K562 (cell line): ENCODE measurements around the gene EDARADD. TPM values are rescaled to one million over a fixed set of nuclear protein-coding genes. Genes with fewer than 3 reads are reported as not detected.
A peak's percentile ranks its signal among the peaks of the same experiment; 100 is the strongest.

Source experiments
- ATF7 ChIP-seq: fragments of 450-650 bp; IDR thresholded peaks from 2 replicates; pipeline ENCODE4 v1.7.1; 2014; ENCODE audit warnings: mild to moderate bottlenecking, moderate library complexity
- BCOR ChIP-seq: fragments of 450-650 bp; IDR thresholded peaks from 2 replicates; pipeline ENCODE4 v1.6.1; 2016
- BDP1 ChIP-seq: IDR thresholded peaks from 3 replicates; pipeline ENCODE4 v1.6.1; 2011; ENCODE audit not compliant: insufficient read length, insufficient read depth
- CC2D1A ChIP-seq: fragments of 450-650 bp; IDR thresholded peaks from 2 replicates; pipeline ENCODE4 v1.6.1; 2017; ENCODE audit warnings: mild to moderate bottlenecking
- ESRRB ChIP-seq: fragments of 250-450 bp; sonication (Bioruptor Pico); IDR thresholded peaks from 2 replicates; pipeline ENCODE4 v1.5.0; 2020; ENCODE audit warnings: mild to moderate bottlenecking, moderate library complexity, borderline replicate concordance
- GATAD2B ChIP-seq: fragments of 450-650 bp; IDR thresholded peaks from 2 replicates; pipeline ENCODE4 v1.6.1; 2017; ENCODE audit warnings: mild to moderate bottlenecking, borderline replicate concordance
- HDAC1 ChIP-seq, 2 experiments: fragments of 450-650 bp; IDR thresholded peaks; 2 replicates each; pipeline ENCODE4 v1.6.1; 2016 to 2017; ENCODE audit warnings: inconsistent platforms in 1 of 2, mild to moderate bottlenecking in 1 of 2, moderate library complexity in 1 of 2
- HOXB6 ChIP-seq: fragments of 250-450 bp; sonication (Bioruptor Pico); IDR thresholded peaks from 2 replicates; pipeline ENCODE4 v1.5.1; 2022; ENCODE audit warnings: mild to moderate bottlenecking, borderline replicate concordance
- MYBL2 ChIP-seq, 2 experiments: fragments of 450-650 bp in 1 of 2; sonication (generic) in 1 of 2; formaldehyde crosslinking in 1 of 2; IDR thresholded peaks; 2 replicates each; pipeline versions ENCODE4 v1.6.1 to v1.8.1; 2017 to 2022; ENCODE audit warnings: borderline replicate concordance in 1 of 2, inconsistent platforms in 1 of 2, low read depth in 1 of 2, mild to moderate bottlenecking in 1 of 2, missing genetic modification reagents in 1 of 2, moderate library complexity in 1 of 2
- NFXL1 ChIP-seq: fragments of 450-650 bp; formaldehyde crosslinking; IDR thresholded peaks from 2 replicates; pipeline ENCODE4 v1.4.0; 2021; ENCODE audit warnings: mild to moderate bottlenecking
- POLR2B ChIP-seq: fragments of 450-650 bp; IDR thresholded peaks from 2 replicates; pipeline ENCODE4 v1.6.1; 2018; ENCODE audit warnings: low read depth; ENCODE audit not compliant: partially characterized antibody
- SIX5 ChIP-seq, 2 experiments: IDR thresholded peaks; 2 replicates each; pipeline ENCODE4 v1.6.1; 2011; ENCODE audit warnings: low read length in 2 of 2, borderline replicate concordance in 1 of 2, low read depth in 1 of 2, mild to moderate bottlenecking in 1 of 2, moderate library complexity in 1 of 2; ENCODE audit not compliant: insufficient read depth in 1 of 2
- TEAD4 ChIP-seq, 2 experiments: sonication (generic) in 1 of 2; formaldehyde crosslinking in 1 of 2; IDR thresholded peaks; 2 replicates each; pipeline versions ENCODE4 v1.6.1 to v1.8.0; 2012 to 2022; ENCODE audit warnings: borderline replicate concordance in 1 of 2, inconsistent platforms in 1 of 2, low read length in 1 of 2, mild to moderate bottlenecking in 1 of 2, missing genetic modification reagents in 1 of 2
- TRIM24 ChIP-seq, 2 experiments: fragments of 450-650 bp; IDR thresholded peaks; 2 replicates each; pipeline ENCODE4 v1.6.1; 2016
- U2AF2 ChIP-seq: fragments of 200-400 bp; formaldehyde crosslinking; optimal IDR thresholded peaks from 2 replicates; pipeline ENCODE3; 2017; ENCODE audit warnings: low read depth, mild to moderate bottlenecking, low read length
- ZNF311 ChIP-seq: fragments of 250-450 bp; sonication (Bioruptor Pico); IDR thresholded peaks from 2 replicates; pipeline ENCODE4 v1.4.0; 2020; ENCODE audit warnings: mild to moderate bottlenecking, moderate library complexity
- ZNF316 ChIP-seq: fragments of 450-650 bp; IDR thresholded peaks from 2 replicates; pipeline ENCODE4 v1.6.1; 2016
- ZNF668 ChIP-seq: fragments of 250-450 bp; sonication (Bioruptor Pico); IDR thresholded peaks from 2 replicates; pipeline ENCODE4 v1.8.0; 2022; ENCODE audit warnings: mild to moderate bottlenecking, inconsistent platforms
- polyA plus RNA-seq, 8 experiments: library from polyadenylated mRNA; depleted of rRNA in 4 of 8; stranded (reverse) in 5 of 8; unstranded in 3 of 8; fragments of >200 nt; fragmentation: Nextera tagmentation in 2 of 8; fragmentation: Illumina TruSeq in 1 of 8; extraction: Ambion mirVana in 2 of 8; extraction: Trizol in 1 of 8; gene quantifications; 2 replicates each; pipeline versions ENCODE4 v1.2.1 to v1.2.3, GENCODE V29; 2011 to 2014; ENCODE audit warnings: inconsistent platforms in 1 of 8, missing spikeins in 1 of 8
- total RNA-seq, 7 experiments: library from RNA; depleted of rRNA in 6 of 7; stranded (reverse); fragments of >200 nt in 6 of 7; fragmentation: Illumina TruSeq in 2 of 7; extraction: Trizol in 2 of 7; gene quantifications; 2 replicates each; pipeline versions ENCODE4 v1.2.1 to v1.2.3, GENCODE V29; 2011 to 2021; ENCODE audit warnings: low replicate concordance in 1 of 7
- TF ChIP-seq, protein P1 (sequence below): sonication (generic); formaldehyde crosslinking; IDR thresholded peaks from 2 replicates; pipeline ENCODE4 v1.8.0; 2022; ENCODE audit warnings: mild to moderate bottlenecking, missing genetic modification reagents, borderline replicate concordance
- TF ChIP-seq, protein P2 (sequence below): sonication (generic); formaldehyde crosslinking; IDR thresholded peaks from 2 replicates; pipeline ENCODE4 v1.8.1; 2023; ENCODE audit warnings: mild to moderate bottlenecking, missing genetic modification reagents
- TF ChIP-seq, protein P3 (sequence below): fragments of 250-450 bp; sonication (Bioruptor Pico); IDR thresholded peaks from 2 replicates; pipeline ENCODE4 v1.8.0; 2022; ENCODE audit warnings: inconsistent platforms

EDARADD gene
- total and polyA plus RNA-seq, 9 of the 15 experiments (the other 6 are each of a cell fraction or from before 2014, with no cell fraction given) = 0.46 to 32.4 (median 20.6) TPM

DNA sequence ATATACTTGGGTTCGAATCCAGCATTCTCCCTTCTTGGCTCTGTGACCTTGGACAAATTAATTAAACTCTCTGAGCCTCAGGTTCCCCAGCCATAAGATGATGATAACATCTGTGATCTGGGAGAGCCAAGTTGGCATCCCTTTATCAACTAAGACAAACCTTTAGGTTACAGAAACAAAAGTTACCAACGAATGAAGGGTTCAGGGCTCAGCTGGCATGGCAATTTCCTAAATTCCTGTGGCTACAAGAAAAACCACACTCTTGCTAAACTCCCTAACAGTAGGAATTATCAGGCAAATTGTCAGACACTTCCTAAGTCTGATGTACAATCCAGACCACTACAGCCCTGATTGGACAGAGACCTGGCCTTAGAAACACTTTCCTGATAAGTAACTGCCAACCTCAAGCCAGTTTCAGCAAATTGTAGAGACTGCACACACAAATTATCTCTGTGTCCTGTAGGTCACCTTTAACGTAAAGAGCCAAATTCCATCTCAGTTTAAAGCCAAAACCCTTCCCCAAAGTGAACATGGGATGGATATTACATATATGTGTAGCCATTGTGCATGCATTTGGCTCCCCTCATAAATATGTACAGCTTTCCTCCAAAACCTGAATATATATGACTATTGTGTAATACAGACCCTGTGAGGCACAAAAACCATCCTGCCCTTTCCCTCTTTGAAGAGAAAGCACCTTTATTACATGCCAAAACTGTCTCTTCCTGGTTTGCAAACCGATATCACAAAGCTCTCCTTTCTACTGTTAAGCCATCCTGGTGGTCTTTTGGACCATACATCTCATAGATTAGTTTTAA lies 39.5 kb upstream of the EDARADD start (continued):
- TF ChIP-seq, protein P1, sequence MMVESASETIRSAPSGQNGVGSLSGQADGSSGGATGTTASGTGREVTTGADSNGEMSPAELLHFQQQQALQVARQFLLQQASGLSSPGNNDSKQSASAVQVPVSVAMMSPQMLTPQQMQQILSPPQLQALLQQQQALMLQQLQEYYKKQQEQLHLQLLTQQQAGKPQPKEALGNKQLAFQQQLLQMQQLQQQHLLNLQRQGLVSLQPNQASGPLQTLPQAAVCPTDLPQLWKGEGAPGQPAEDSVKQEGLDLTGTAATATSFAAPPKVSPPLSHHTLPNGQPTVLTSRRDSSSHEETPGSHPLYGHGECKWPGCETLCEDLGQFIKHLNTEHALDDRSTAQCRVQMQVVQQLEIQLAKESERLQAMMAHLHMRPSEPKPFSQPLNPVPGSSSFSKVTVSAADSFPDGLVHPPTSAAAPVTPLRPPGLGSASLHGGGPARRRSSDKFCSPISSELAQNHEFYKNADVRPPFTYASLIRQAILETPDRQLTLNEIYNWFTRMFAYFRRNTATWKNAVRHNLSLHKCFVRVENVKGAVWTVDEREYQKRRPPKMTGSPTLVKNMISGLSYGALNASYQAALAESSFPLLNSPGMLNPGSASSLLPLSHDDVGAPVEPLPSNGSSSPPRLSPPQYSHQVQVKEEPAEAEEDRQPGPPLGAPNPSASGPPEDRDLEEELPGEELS (CRISPR knock-in tag) = no peak
- TF ChIP-seq ZNF668 (peak; percentile 46; the same call in 1 of the 2 replicates), ATF7 (0 out of 2 replicates have a peak, but pooled peaks have one; percentile 24), TEAD4 (IDR thresholded peaks at IDR 0.05; ENCODE audit: low read length) (peak; percentile 86), TEAD4 (CRISPR knock-in tag; IDR thresholded peaks at IDR 0.05; ENCODE audit: borderline replicate concordance) (no peak), ZNF316 (no peak), MYBL2 (IDR thresholded peaks at IDR 0.05; ENCODE audit: low read depth) (peak; percentile 44; the same call in 1 of the 2 replicates), MYBL2 (CRISPR knock-in tag; IDR thresholded peaks at IDR 0.05; ENCODE audit: borderline replicate concordance) (no peak), ESRRB (CRISPR knock-in tag) (no peak), NFXL1 (CRISPR knock-in tag) (no peak), POLR2B (peak; percentile 14), U2AF2 (no peak), GATAD2B (peak; percentile 38; the same call in 1 of the 2 replicates), BDP1 (no peak), CC2D1A (no peak), HOXB6 (CRISPR knock-in tag) (no peak), BCOR (peak; percentile 89), ZNF311 (no peak), HDAC1 (IDR thresholded peaks at IDR 0.05) (peak in 1 of 2 experiments; percentile 42; a peak in 1 of 4 replicates), TRIM24 (IDR thresholded peaks at IDR 0.05) (0 out of 4 replicates have a peak, but pooled peaks of 1 of the 2 experiments have one; percentile 12), SIX5 (IDR thresholded peaks at IDR 0.05; ENCODE audit: borderline replicate concordance in 1 of 2, insufficient read depth in 1 of 2, low read depth in 1 of 2, low read length in 2 of 2) (no peak)
- TF ChIP-seq, protein P2, sequence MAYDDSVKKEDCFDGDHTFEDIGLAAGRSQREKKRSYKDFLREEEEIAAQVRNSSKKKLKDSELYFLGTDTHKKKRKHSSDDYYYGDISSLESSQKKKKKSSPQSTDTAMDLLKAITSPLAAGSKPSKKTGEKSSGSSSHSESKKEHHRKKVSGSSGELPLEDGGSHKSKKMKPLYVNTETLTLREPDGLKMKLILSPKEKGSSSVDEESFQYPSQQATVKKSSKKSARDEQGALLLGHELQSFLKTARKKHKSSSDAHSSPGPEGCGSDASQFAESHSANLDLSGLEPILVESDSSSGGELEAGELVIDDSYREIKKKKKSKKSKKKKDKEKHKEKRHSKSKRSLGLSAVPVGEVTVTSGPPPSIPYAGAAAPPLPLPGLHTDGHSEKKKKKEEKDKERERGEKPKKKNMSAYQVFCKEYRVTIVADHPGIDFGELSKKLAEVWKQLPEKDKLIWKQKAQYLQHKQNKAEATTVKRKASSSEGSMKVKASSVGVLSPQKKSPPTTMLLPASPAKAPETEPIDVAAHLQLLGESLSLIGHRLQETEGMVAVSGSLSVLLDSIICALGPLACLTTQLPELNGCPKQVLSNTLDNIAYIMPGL = no peak
- TF ChIP-seq, protein P3, sequence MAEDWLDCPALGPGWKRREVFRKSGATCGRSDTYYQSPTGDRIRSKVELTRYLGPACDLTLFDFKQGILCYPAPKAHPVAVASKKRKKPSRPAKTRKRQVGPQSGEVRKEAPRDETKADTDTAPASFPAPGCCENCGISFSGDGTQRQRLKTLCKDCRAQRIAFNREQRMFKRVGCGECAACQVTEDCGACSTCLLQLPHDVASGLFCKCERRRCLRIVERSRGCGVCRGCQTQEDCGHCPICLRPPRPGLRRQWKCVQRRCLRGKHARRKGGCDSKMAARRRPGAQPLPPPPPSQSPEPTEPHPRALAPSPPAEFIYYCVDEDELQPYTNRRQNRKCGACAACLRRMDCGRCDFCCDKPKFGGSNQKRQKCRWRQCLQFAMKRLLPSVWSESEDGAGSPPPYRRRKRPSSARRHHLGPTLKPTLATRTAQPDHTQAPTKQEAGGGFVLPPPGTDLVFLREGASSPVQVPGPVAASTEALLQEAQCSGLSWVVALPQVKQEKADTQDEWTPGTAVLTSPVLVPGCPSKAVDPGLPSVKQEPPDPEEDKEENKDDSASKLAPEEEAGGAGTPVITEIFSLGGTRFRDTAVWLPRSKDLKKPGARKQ (CRISPR knock-in tag) = no peak
